CD4-positive, alpha-beta T cell (primary cell): ENCODE measurements around the gene PI4K2A. TPM values are rescaled to one million over a fixed set of nuclear protein-coding genes. Genes with fewer than 3 reads are reported as not detected.
"Not testable (repeated sequence)": the region's sequence is repeated elsewhere in the genome, so short reads cannot be mapped to it uniquely, and the experiment has no call there.

ENCODE experiments used
- ATAC-seq: fragments of 200-7000 bp; cut with Tn5 transposase; one replicate; pipeline ENCODE4 v1.10.0; 2022; ENCODE audit warnings: mild to moderate bottlenecking; ENCODE audit not compliant: poor library complexity
- CTCF ChIA-PET: fragments of 350-600 bp; sonication (Branson Sonifier 250); formaldehyde crosslinking; loops from one replicate; lab custom pipeline; 2021; ENCODE audit warnings: antibody characterized with exemption, inconsistent platforms; lab: Charles Lee
- POLR2A ChIA-PET: fragments of 350-600 bp; sonication (Branson Sonifier 250); formaldehyde crosslinking; loops from one replicate; lab custom pipeline; 2021; ENCODE audit warnings: antibody characterized with exemption, inconsistent platforms; lab: Charles Lee
- DNase-seq, 14 experiments: peaks; one replicate each; pipeline ENCODE4 v3.0.0-alpha.2; 2013 to 2020; ENCODE audit warnings: mixed read lengths in 2 of 14
- H3K27ac ChIP-seq, 2 donors: one replicate each; pipeline versions ENCODE4 v1.5.1 to v1.7.0; 2013; ENCODE audit warnings: low read length in 2 of 2, low read depth in 1 of 2, mild to moderate bottlenecking in 1 of 2
- H3K27me3 ChIP-seq, 2 experiments: 1 replicate in 1 of 2; 2 replicates in 1 of 2; pipeline versions ENCODE4 v1.6.1 to v1.7.0; 2013; ENCODE audit warnings: low read length in 2 of 2, control low read depth in 1 of 2, mild to moderate bottlenecking in 1 of 2, moderate library complexity in 1 of 2; ENCODE audit not compliant: insufficient read depth in 2 of 2, control insufficient read depth in 1 of 2
- H3K36me3 ChIP-seq: one replicate; pipeline ENCODE4 v1.6.1; 2013; ENCODE audit warnings: low read length, control low read depth; ENCODE audit not compliant: insufficient read depth
- H3K4me1 ChIP-seq: one replicate; pipeline ENCODE4 v1.6.1; 2013; ENCODE audit warnings: low read length, control low read depth; ENCODE audit not compliant: insufficient read depth
- H3K4me3 ChIP-seq: one replicate; pipeline ENCODE4 v1.5.1; 2013; ENCODE audit warnings: mild to moderate bottlenecking, low read length, moderate library complexity
- H3K9me3 ChIP-seq, 2 experiments: 1 replicate in 1 of 2; 2 replicates in 1 of 2; pipeline versions ENCODE4 v1.6.1 to v1.7.0; 2013; ENCODE audit warnings: low read length in 2 of 2, mild to moderate bottlenecking in 2 of 2, control low read depth in 1 of 2, moderate library complexity in 1 of 2; ENCODE audit not compliant: control insufficient read depth in 1 of 2, insufficient read depth in 1 of 2
- H3K27ac Mint-ChIP-seq: one replicate; pipeline ENCODE4 v1.8.0; 2020; ENCODE audit warnings: mixed read lengths
- H3K27me3 Mint-ChIP-seq: one replicate; pipeline ENCODE4 v1.8.0; 2021; ENCODE audit warnings: mixed read lengths
- H3K36me3 Mint-ChIP-seq: one replicate; pipeline ENCODE4 v1.8.0; 2021; ENCODE audit warnings: low read depth, mixed read lengths
- H3K4me1 Mint-ChIP-seq: one replicate; pipeline ENCODE4 v1.8.0; 2021; ENCODE audit warnings: low read depth, mixed read lengths
- H3K4me3 Mint-ChIP-seq: one replicate; pipeline ENCODE4 v1.8.0; 2020; ENCODE audit warnings: mild to moderate bottlenecking, mixed read lengths
- H3K9me3 Mint-ChIP-seq: one replicate; pipeline ENCODE4 v1.8.0; 2020; ENCODE audit warnings: mixed read lengths
- CTCF ChIP-seq: fragments of 200-600 bp; IDR thresholded peaks from one replicate; pipeline ENCODE4 v1.8.0; 2022; ENCODE audit warnings: antibody characterized with exemption, mild to moderate bottlenecking
- intact Hi-C, 2 experiments: fragments of 100-400 bp; cut with DNase I in 1 of 2; cut with micrococcal nuclease in 1 of 2; formaldehyde crosslinking; loops; one replicate each; pipeline versions ENCODE4 v1.15.1 to v1.9.0; 2023 to 2025; cut with DNase I, micrococcal nuclease
- total RNA-seq, 174 experiments: library from RNA in 2 of 174; stranded (reverse) in 2 of 174; gene quantifications; one replicate each; pipeline ENCODE4 v1.2.3 and lab custom pipeline; 2021 to 2026

The PI4K2A gene
- total RNA-seq, 2 experiments from 2014 or later: 26.3 to 27.2 TPM

GRCh38 chr10:97633921-97634320 is 6.5 kb upstream of the PI4K2A start:
- peak overlapping the region; percentile 98 for H3K4me3 ChIP-seq
- CTCF ChIA-PET: interaction anchor here (1.3 kb wide), 1 partner anchor 67 kb away, joined by 3 read pairs; no protein-coding TSS in a partner anchor
- Mint-ChIP-seq H3K4me3 (peak overlapping the region; percentile 94), H3K4me1 (peaks cover 16% of the 10 kb centered on the region), H3K9me3 (no peaks in the 10 kb centered on the region), H3K27ac (peak overlapping the region; percentile 71), H3K27me3 (no peaks in the 10 kb centered on the region), H3K36me3 (peaks cover 6% of the 10 kb centered on the region)
- H3K36me3 ChIP-seq: no peaks in the 10 kb centered on the region
- intact Hi-C loops: loop anchor here (2.0 to 10.0 kb wide), 4 partner anchors 133 to 1049 kb away; partner anchors contain the start of genes EXOSC1 (in 1 of the 2), MMS19 (in 1 of the 2), TM9SF3 (in 1 of the 2) and UBTD1 (in 1 of the 2)
- ATAC-seq (no peak), DNase-seq (peak in 3 of 14 experiments; percentile 9 to 36 (median 24))
- no peaks in the 10 kb centered on the region for H3K27me3 ChIP-seq
- POLR2A ChIA-PET: interaction anchor here (1.3 kb wide), 1 partner anchor 53 kb away, joined by 4 read pairs; the partner anchor contains the start of gene AVPI1
- H3K4me1 ChIP-seq: peaks cover 18% of the 10 kb centered on the region
- H3K27ac ChIP-seq: no peak overlapping the region
- no peak for TF ChIP-seq CTCF
- H3K9me3 ChIP-seq: peaks cover 0 to 3% of the 10 kb centered on the region in 2 experiments

GRCh38 chr10:97635577-97635976 is 4.9 kb upstream of the PI4K2A start:
- ChIA-PET CTCF (no interaction called here), POLR2A (no interaction called here)
- H3K9me3 ChIP-seq: peaks cover 0 to 3% of the 10 kb centered on the region in 2 experiments
- H3K36me3 ChIP-seq: no peaks in the 10 kb centered on the region
- H3K36me3 Mint-ChIP-seq: peaks cover 10% of the 10 kb centered on the region
- peaks cover 22% of the 10 kb centered on the region for H3K4me1 Mint-ChIP-seq
- no peaks in the 10 kb centered on the region for H3K27me3 Mint-ChIP-seq
- peaks cover 21% of the 10 kb centered on the region for H3K4me1 ChIP-seq
- no peaks in the 10 kb centered on the region for H3K27me3 ChIP-seq
- H3K4me3 Mint-ChIP-seq: no peak overlapping the region
- no peak overlapping the region for H3K27ac ChIP-seq
- ATAC-seq: no peak
- no peaks in the 10 kb centered on the region for H3K9me3 Mint-ChIP-seq
- no peak overlapping the region for H3K4me3 ChIP-seq
- H3K27ac Mint-ChIP-seq: no peak overlapping the region
- TF ChIP-seq CTCF: no peak
- DNase-seq: no peak
- intact Hi-C loops: loop anchor here in 1 of 2 experiments (5.0 to 10.0 kb wide), 3 partner anchors 233 to 1051 kb away; partner anchors contain the start of genes RRP12 and TM9SF3

- H3K4me3 ChIP-seq, H3K9me3 ChIP-seq, H3K9me3 Mint-ChIP-seq, H3K36me3 ChIP-seq, H3K27ac Mint-ChIP-seq, DNase-seq, H3K27ac ChIP-seq, CTCF ChIA-PET, H3K27me3 ChIP-seq, H3K27me3 Mint-ChIP-seq, POLR2A ChIA-PET, H3K36me3 Mint-ChIP-seq, ATAC-seq: not testable (repeated sequence)
- peaks cover 26% of the 10 kb centered on the region for H3K4me1 Mint-ChIP-seq
- H3K4me3 Mint-ChIP-seq: peak overlapping the region; percentile 25
- H3K4me1 ChIP-seq: peaks cover 16% of the 10 kb centered on the region
- intact Hi-C loops: loop anchor here in 1 of 2 experiments (5.0 to 10.0 kb wide), 3 partner anchors 237 to 1054 kb away; partner anchors contain the start of genes RRP12 and TM9SF3
Observed at GRCh38 chr10:97639090-97639489, 1.4 kb upstream of the PI4K2A start.
